GM19240 (cell line): ENCODE results near the gene MRTFB.
A peak's percentile ranks its signal among the peaks of the same experiment; 100 is the strongest.
"Not testable (repeated sequence)": the region's sequence is repeated elsewhere in the genome, so short reads cannot be mapped to it uniquely, and the experiment has no call there.

Source experiments
- DNase-seq: peaks from one replicate; pipeline ENCODE4 v3.0.0; 2011; ENCODE audit warnings: low spot score; ENCODE audit not compliant: insufficient read length

MRTFB gene, protein sequence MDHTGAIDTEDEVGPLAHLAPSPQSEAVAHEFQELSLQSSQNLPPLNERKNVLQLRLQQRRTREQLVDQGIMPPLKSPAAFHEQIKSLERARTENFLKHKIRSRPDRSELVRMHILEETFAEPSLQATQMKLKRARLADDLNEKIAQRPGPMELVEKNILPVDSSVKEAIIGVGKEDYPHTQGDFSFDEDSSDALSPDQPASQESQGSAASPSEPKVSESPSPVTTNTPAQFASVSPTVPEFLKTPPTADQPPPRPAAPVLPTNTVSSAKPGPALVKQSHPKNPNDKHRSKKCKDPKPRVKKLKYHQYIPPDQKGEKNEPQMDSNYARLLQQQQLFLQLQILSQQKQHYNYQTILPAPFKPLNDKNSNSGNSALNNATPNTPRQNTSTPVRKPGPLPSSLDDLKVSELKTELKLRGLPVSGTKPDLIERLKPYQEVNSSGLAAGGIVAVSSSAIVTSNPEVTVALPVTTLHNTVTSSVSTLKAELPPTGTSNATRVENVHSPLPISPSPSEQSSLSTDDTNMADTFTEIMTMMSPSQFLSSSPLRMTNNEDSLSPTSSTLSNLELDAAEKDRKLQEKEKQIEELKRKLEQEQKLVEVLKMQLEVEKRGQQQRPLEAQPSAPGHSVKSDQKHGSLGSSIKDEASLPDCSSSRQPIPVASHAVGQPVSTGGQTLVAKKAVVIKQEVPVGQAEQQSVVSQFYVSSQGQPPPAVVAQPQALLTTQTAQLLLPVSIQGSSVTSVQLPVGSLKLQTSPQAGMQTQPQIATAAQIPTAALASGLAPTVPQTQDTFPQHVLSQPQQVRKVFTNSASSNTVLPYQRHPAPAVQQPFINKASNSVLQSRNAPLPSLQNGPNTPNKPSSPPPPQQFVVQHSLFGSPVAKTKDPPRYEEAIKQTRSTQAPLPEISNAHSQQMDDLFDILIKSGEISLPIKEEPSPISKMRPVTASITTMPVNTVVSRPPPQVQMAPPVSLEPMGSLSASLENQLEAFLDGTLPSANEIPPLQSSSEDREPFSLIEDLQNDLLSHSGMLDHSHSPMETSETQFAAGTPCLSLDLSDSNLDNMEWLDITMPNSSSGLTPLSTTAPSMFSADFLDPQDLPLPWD

DNA sequence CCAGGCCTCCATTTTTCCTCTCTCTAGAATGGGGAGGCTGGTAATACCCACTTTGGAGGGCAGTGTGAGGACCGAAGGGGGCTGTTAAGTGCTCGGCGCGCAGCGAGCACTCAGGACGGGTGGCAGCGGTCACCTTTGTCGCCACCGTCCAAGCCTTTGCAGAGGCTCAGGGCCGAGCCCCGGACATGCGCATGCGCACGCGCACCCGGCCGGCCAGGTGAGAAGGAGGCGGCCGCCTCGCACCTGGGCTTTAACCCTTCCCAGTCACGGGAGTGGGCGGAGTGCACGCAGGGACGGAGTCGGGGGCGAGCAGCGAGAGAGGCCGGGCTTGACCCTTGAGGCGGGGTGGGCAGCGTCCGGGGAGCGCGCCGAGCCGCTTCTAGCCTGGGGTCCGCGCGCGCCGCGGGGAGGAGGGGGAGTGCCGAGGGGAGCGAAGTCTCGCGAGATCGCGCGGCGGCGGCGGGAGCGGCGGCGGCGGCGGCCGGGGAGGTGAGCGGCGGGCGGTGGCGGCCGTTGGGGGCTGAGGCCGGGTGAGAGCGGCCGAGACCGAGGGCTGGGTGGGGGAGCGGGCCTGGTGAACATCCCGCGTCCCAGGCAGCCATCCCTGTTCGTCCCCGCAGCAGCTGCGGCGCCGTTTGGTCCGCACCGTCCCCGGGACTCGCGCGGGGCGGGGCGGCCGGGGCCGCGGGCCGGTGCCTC lies at the start of gene MRTFB:
Gene MRTFB, plus strand, starts transcription at position 443 of the 699 bp plus-strand sequence. CDS start 69,288 bp downstream, outside the sequence.
- DNase-seq: peak; percentile 74

DNA sequence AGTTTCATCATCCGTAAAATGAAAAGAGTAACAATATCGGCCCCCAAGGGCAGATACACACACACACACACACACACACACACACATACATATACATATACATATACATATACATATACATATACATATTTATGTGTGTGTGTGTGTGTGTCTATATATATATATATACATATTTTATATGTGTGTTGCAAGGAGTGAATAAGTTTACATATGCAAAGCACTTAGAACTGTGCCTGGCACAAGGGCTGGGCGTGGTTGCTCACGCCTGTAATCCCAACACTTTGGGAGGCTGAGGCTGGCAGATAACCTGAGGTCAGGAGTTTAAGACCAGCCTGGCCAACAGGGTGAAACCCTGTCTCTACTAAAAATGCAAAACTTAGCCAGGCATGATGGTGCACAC lies 47.6 kb upstream of the MRTFB start:
- not testable (repeated sequence) for DNase-seq

DNA sequence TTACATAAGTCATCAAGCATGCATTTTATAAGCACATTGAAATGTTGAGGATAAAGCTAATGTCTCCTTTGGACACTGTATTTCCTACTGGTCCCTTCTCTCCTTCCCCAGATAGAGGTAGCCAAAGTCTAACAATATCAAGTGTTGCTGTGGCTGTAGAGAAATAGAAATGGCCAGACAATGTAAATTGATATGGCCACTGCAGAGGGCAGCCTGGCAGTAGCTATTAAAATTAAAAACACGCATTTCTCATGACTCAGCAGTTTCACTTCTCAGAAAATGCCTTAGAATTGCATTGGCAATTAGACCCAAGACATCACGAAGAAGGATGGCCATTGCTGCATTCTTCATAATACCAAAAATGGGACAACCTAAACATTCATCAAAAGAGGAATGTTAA lies 46.8 kb upstream of the MRTFB start:
- no peak for DNase-seq

DNA sequence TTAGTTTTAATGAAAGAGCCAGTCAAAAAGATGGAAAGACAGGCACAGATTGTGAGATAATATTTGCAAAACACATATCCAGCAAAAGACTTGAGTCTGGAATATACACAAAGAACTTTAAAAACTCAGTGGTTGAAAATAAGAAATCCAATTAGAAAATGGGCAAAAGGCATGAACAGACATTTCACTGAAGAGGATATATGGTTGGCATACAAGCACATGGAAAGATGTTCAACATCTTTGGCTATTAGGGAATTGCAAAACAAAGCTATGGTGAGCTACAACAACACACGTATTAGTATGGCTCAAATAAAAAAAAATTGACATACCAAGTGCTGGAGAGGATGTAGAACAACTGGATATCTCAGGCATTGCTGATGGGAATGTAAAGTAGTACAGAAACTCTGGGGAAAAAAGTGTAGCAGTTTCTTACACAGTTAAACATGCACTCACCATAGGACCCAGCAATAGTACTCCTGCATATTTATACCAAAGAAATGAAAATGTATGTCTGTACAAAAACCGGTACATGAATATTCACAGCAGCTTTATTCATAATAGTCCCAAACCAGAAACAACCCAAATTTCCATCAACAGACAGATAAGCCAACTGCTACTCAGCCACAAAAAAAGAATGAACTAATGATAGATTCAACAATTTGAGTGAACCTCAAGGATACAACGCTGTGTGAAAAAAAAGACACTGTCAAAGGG lies 44.4 kb upstream of the MRTFB start:
- DNase-seq: no peak

DNA sequence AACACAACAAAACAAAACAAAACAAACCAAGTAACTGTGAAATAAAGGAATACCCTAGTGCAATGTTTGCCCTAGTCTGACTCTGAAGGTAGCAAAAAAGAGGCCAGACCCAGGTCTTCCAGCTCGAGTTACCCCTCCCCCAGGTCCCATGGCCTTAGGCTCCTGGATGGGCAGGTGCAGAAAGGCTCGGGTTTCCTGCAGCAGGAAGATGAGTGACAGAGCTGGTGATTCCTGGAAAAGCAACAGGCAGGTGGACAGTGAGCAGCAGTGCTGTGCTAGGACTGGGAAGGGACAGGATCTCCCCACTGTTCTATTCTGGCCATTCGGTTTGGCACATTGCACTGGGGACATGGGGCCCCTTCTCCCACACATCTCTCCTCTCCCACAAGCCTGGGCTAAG lies 42.9 kb upstream of the MRTFB start:
- no peak for DNase-seq

DNA sequence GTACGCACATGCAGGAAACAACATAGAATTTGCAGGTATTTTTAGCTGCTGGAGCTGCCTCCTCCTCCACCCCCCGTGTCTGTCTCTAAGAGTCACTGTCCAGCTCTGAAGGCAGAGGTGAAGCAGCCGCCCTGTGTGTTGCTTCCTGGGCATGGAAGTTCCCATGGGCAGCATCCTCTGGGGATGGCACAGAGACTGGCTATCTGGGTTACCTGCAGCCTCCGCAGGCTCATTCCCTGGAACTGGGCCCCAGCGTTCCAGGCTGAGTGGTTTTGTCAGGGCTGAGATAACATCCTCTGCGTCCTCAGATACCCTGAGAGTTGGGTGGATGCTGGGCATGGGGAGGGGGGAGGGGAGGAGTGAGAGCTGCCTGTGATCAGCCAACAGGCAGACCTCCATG lies 41.5 kb upstream of the MRTFB start:
- DNase-seq: no peak

DNA sequence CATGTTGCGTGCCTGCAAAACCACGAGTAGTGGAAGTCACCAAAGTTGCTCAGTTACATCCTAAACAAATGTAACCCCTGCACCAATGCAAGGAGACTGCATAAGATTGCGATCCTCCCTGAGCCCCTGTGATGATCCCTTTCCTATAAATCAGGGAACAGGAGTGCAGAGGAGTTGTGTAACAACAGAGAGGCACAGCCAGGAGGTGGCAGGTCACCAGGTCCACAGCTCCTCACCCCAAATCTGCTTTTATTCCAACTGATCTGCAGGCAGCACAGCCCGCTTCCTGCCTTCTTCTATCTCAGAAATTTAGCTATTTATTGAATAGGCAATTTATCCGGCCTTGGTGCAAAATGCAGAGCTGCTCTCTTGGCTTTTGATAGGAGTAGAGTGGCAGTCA lies 36.0 kb upstream of the MRTFB start:
- no peak for DNase-seq

DNA sequence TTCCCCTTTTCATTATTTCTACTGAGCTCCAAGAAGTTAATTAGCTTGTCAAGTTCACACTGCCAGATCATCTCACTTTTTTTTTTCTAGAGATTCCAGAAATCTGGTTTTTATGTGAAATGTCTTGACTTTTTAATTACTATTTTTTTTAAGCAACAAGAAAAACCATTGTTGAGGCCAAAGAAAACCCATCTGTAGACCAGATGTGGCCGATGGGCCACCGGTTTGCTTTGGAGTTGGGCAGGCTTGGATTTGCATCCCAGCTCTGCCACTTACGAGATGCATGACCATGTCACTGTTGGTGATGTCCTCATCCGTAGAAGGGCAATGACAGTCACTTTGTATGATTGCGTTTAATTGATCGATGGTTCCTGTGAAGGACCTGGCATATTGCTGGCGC lies 34.2 kb upstream of the MRTFB start:
- no peak for DNase-seq

DNA sequence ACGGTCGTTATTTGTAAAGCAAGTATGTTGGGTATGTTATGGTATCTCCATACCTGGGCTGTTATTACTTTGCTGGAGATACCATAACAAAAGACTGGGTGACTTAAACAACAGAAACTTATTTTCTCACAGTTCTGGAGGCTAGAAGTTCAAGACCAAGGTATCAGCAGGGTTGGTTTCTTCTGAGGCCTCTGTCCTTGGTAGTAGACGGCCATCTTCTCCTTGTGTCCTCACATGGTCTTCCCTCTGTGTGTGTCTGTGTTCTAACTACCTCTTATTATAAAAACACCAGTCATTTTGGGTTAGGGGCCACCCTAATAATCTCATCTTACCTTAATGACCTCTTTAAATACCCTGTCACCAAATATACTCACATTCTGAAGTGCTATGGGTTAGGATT lies 33.2 kb upstream of the MRTFB start:
- no peak for DNase-seq

DNA sequence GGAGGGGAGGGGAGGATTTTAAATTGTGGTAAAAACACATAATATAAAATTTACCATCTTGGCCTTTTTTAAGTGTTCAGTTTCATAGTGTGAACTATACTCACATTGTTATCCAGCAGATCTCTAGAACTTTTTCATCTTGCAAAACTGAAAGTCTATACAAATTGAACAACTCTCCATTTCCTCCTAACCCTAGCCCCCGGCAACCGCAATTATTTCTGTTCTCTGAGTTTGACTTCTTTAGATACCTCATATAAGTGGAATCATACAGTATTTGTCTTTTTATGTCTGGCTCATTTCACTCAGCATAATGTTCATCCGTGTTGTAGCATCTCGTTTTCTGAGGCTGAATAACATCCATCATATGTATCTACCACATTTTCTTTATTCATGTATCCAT lies 30.0 kb upstream of the MRTFB start:
- DNase-seq: no peak

DNA sequence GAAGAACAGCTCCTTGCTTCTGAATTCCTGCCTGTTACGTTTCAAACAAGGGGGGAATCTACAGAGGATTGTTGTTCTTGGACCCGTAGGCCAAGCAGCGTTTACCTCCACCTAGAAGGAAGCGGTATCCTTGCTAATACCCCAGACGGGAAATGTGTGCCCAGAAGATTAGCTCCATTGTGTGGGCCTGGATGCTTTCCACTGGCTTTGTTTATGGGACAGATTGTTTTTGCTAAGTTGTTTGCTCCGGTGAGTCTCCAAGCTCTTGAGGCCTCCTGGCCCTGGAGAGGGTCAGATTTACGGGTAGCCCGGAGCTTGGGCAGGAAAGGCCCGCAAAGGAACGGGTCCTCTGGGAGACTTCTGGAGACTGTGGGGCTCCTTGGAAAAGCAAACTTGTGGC lies 28.4 kb upstream of the MRTFB start:
- DNase-seq: no peak

DNA sequence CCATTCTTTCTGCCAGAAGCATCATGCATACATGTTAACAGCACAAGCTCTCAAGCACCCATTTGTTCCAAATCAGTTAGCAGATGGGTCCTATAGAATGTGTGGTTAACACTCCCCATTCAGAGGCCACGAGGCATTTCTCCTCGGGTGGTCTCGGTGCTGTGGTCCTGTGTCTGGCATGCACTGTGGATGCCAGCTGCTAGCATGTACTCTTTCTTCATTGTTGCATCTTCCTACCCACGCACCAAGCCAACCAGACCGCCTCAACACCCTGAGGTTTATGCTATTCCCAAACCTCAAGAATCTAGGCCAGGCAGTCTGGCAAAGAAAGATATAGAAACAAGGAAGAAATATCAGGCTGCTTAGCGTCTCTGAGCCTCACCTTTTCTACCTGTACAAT lies 27.8 kb upstream of the MRTFB start:
- DNase-seq: no peak

DNA sequence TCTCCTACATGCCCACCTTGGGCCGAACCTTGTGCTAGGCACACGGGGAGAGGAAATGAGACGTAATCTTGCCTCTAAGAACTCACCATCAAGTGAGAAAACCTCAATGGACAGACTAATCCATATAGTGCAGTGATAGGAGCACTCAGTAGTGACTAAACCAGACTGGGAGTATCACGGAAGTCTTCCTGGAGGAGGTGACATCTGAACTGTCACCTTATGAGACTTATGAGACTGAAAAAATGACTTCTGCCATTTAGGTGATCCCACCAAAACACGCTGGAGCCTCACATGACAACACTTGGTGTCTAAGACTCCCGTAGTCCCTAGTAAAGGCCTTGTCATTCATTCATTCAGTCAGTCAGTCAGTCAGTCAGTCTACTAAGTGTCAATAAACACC lies 27.3 kb upstream of the MRTFB start:
- DNase-seq: no peak

DNA sequence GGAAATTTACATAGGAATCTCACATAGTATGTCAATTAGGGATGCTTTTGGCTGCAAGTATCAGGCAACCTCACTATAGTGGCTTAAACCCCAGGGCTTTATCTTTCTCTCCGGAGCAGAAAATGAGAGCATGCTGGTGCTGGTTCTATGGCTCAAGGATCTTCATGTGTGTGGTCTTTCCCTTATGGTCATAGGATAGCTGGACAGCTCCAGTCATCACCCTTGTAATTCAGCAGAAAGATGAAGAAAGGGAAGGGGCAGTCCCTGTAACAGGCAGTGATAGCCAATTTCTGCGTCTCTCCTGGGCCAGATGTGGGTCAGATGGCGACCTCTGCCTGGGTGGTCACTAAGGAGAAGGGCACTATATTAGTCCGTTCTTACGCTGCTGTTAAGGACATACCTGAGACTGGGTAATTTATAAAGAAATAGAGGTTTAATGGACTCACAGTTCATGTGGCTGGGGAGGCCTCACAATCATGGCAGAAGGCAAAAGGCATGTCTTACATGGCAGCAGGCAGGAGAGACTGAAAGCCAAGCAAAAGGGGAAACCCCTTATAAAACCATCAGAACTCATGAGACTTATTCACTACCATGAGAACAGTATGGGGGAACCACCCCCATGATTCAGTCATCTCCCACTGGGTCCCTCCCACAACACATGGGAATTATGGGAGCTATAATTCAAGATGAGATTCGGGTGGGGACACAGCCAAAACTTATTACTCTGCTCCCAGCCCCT lies 23.8 kb upstream of the MRTFB start:
- DNase-seq: not testable (repeated sequence)

DNA sequence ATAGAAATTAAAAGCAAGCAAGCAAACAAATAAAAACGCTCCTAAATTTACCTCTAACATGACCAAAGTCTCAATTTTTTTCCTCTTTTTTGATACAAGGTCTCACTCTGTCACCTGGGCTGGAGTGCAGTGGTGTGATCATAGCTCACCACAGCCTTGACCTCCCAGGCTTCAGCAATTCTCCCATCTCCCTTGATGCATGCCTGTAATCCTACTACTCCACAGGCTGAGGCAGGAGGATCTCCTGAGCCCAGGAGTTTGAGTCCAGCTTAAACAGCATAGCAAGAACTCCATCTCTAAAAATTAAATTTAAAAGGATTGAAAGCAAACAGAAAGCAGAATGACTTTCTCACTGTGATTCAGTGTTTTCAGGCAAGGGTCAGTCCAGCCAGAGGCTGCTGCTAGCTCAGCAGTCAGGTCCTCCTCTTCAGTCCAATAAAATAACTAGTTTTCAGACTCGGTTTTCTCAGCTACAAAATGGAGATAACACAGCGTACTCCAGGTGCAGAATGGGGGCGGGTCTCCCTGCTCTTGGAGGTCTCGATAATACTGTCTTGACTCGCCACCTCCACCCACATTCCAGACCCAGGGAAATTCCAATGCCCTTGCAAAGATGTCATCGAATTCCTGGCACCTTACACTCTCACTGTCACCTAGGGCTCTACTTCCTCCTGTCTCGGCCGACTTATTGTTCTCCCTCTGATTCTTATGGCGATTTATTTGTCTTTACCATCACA lies 20.7 kb upstream of the MRTFB start:
- no peak for DNase-seq

DNA sequence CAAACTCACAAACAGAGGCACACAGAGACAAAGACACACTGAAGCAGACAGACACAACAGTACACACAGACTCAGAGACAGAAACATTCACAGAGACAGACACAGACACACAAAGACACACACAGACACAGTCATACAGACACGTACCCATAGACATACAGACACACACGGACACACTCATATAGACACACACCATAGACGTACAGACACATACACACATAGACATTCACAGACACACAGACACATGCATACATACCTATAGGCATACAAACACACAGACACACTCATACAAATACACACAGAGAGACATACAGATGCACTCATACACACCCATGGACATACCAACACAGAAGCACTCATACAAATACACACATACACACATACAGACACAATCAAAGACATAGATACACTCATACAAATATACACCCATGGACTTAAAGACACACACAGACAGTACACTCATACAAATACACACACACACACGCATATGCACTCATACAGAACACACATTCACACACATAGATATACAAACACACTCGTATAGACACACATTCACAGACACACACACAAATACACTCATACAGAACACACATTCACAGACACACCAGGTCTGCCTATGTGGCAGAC lies 19.9 kb upstream of the MRTFB start:
- no peak for DNase-seq

DNA sequence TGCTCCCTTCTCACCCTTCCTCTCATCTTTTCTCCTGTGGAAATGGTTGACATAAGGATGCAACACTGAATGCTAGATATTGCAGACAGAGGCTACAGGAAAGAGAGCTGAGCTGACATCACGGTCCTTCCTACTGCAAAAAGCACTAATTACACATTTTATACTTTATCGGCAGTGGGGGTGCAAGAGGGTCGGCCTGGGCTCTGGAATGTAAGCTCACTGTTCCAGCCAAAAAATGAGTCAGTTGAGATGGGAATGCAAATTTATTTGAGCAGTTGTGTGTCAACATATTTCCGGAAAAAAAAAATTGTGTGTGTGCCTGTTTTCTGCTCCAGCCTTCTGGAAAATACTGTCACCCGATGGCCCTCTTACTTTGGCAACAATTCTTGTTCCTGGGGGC lies 14.1 kb upstream of the MRTFB start:
- no peak for DNase-seq

DNA sequence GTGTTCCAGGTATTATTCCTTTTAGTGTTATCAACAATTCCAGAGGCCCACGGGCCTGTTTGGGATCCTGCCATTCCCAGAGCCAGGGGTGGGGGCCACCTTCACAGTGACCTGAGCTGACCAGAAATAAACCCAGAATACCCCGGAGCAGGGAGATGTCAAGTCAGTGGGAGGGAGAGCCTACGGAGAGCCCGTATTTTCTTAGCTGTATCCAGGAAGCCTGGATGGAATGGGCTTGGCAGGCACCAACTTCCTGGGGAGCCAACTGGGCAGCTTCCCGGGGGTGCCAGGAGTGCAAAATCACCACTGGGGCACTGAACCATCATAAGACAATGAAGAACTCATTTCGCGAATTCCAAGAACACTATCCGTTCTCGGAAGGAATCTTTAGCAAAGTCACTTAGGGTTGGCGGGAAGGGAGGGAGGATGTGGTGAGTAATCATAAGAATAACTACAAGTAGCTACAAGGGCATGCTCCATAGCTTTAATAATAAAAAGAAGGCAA lies 13.2 kb upstream of the MRTFB start:
- no peak for DNase-seq

DNA sequence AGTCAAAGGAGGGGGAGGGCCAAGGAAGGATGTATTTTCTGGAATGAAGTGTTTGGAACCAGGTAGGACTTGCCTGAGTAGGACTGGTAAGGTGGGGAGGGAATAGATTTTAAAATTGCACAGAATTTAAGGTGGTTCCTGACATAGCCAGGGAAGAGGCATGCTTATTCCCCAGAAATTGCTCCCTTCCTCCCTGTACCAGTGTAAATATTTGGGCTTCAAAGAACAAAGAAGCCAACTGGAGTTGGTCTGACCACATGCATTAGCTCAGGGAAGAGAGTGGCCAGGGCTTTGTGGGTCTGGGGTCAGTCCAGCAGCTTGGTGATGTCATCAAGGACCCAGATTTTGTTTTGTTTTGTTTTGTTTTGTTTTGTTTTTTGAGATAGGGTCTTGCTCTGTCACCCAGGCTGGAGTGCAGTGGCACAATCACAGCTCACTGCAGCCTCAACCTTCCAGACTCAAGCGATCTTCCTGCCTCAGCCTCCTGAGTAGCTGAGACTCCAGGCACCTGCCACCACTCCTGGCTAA lies 9.3 kb upstream of the MRTFB start:
- DNase-seq: no peak
